Fibroblast of pulmonary artery (primary cell): ENCODE data around the gene LAIR1.

Experiments used
- DNase-seq: peaks from one replicate; pipeline ENCODE4 v3.0.0-alpha.2; 2010; ENCODE audit warnings: low read depth
- H3K4me3 ChIP-seq: replicated peaks from 2 replicates; pipeline ENCODE4 v1.5.1; 2011; ENCODE audit warnings: low read depth, mild to moderate bottlenecking, control low read depth, low read length, moderate library complexity
- TF ChIP-seq, protein P1 (sequence below): IDR thresholded peaks from 2 replicates; pipeline ENCODE4 v1.5.1; 2011; ENCODE audit warnings: mild to moderate bottlenecking, control low read depth, low read length, inconsistent platforms; ENCODE audit errors: missing control alignments

LAIR1 gene

DNA sequence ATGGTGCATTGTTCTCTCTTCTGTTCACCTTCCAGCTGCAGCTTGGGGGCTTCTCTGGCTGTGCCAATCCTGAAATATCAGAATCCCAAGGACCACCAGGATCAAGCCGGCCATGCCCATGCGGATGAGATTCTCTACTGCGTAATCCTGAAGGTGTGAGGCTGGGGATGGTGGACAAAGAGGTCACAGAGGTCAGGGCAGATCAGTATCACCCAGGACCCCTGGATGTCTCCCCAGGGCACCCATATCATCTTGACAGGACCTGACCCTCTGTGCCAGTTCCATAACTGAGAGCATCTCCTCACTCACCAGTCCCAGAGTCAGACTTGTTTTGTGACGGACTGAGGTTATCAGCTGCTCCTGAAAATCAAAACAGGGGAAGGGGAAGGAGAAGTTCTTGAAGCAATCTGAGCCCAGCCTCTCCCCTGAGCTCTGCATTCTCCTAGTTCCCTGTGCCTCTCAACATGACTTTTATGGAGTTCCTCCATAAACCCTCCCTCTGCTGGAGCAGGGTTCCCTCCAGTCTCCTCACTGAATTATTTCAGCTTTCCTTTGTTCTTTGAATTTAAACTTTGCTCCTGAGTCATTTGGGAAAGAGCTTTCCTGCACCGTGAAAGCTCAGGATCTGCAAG lies 57.2 kb downstream of the LAIR1 start:
- TF ChIP-seq, protein P1, sequence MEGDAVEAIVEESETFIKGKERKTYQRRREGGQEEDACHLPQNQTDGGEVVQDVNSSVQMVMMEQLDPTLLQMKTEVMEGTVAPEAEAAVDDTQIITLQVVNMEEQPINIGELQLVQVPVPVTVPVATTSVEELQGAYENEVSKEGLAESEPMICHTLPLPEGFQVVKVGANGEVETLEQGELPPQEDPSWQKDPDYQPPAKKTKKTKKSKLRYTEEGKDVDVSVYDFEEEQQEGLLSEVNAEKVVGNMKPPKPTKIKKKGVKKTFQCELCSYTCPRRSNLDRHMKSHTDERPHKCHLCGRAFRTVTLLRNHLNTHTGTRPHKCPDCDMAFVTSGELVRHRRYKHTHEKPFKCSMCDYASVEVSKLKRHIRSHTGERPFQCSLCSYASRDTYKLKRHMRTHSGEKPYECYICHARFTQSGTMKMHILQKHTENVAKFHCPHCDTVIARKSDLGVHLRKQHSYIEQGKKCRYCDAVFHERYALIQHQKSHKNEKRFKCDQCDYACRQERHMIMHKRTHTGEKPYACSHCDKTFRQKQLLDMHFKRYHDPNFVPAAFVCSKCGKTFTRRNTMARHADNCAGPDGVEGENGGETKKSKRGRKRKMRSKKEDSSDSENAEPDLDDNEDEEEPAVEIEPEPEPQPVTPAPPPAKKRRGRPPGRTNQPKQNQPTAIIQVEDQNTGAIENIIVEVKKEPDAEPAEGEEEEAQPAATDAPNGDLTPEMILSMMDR: no peak
- DNase-seq: no peak
- H3K4me3 ChIP-seq: no peak overlapping the region

DNA sequence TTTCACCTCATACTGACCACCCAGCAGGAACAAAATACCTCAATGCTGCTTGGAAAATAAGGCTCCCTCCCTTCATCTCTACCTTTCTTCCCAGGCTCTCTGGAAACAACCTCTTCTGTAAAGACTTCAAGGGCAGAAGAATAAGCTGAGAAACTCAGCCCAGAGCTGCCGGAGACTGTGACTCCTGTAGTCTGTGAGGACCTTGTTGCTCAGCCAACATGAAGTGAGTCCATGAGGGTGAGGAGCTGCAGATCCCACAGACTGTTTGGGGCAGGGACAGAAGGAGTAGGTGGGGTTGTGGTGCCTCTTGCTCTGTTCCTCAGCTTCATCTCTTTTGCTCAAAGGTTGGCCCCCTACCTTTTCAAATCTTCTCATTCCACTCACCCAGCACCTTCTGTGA lies 59.6 kb downstream of the LAIR1 start:
- no peak overlapping the region for H3K4me3 ChIP-seq
- TF ChIP-seq, protein P1: no peak
- DNase-seq: no peak

DNA sequence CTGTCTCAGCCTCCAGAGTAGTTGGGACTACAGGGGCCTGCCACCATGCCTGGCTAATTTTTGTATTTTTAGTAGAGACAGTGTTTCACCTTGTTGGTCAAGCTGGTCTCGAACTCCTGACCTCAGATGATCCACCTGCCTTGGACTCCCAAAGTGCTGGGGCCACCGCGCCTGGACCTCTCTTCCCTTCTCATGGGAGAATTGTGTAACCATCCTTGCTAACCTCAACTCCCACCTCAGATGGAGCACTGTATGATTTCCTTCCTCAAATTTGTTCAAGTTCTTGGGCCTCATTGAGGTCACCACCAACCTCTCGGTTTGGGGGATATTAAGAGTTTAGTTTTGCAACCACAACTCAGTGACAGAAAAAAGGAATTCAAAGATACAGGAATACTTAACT lies 62.5 kb downstream of the LAIR1 start:
- DNase-seq: no peak
- no peak overlapping the region for H3K4me3 ChIP-seq
- TF ChIP-seq, protein P1: no peak
